Stromal cell of bone marrow (primary cell): ENCODE measurements around the gene CDK18.
"Not testable (repeated sequence)": the region's sequence is repeated elsewhere in the genome, so short reads cannot be mapped to it uniquely, and the experiment has no call there.

Experiments
- DNase-seq: peaks from one replicate; pipeline ENCODE4 v3.0.0-alpha.2; 2012; ENCODE audit warnings: low read depth

The CDK18 gene

DNA sequence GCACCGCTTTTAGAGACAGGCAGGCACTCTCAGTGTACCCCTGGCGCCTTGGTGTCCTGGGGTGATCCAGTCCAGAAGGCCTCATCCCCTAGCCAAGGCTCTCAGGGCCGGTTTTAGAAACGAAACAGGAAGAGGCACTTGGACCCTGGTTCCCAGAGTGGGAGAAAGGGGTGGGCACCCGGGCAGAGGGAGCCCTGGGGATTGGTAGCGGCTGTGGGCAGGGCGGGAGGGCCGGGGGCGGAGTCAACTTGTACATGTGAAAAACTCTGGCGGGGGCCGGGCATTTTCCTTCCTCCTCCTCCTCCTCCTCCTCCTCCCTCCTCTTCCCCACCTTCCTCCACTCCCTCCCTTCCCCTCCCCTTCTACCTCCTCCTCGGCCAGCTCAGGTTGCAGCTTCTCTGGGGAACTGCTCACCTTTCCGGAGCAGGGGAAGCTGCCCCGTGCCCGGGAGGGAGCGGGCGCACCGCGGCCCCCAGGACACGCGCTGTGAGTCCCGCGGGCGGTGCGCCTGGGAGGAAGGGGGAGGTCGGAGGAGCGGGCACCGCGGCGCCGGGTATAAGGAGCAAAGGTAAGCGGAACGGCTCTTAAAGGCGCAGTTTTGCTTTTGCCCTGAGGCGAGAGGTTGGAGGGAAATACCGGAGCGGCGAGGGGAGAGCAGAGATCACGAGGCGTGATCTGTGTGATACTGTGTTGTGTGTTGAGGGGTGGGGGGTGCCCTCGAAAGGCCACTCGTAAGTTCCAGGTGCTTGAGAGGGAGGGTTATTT lies at the start of gene CDK18:
TSS of gene CDK18 (plus strand) at position 359 of the 765 bp plus-strand sequence. CDS start 18,499 bp downstream, outside the sequence.
- DNase-seq = no peak

DNA sequence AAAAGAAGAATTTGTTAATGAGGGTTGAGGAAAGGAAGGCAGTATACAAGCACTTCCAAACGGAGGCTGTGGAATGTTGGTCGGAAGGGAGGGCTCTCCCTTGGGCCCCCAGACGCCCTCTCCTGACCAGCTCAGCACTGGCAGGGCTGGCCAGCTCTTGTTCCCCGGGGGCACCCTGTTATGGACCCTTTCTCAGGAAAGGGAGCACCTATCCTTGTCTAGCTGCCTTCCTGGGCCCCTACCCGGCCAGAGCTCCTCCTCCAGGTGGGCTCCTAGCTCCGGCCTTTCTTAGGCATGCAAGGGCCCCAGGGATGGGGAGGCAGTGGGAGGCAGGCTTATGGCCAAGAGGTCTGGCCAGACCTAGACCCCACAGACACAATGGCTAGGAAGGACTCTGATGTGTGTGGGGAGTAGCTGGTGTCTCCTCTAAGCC lies 49.5 kb upstream of the CDK18 start:
- DNase-seq = no peak

DNA sequence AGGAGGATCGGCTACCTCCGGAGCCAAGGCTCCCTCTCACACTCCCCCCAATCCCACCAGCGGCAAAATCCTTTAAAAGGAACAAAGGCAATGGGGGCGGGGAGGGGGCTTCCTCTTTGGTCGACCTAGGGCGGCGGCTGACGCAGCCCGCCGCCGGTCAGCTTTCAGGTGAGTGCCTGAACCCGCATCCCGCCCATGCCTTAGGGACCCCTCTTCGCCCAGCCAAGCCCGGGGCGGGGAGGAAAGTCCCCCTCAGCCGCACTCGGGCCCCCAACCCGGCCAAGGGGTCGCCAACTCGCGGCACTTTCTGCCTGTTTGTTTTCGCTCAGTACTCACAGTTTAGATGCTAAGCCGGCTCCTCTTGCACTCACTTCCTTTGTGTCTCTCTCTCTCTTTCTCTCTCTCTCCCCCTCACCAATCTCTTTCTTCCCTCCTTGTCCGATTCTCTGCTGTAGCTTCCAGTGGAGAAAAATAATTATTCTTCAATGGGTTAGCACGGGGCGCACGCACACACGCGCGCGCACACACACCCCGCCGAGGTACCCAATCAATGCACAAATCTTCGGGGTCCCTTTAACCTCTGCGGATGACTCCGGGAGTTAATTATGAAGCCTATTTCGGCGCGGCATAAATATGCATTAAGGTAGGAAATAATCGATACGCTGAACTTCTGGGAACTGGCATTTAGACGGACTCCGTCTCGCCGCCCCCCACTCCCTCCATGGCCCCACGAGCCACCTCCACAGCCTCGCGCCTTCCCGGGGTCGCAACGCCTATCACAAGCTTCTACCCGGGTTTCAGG lies 48.7 kb upstream of the CDK18 start, which contains the start of gene BLACAT1:
TSS of gene BLACAT1 (minus strand) at position 465 of the 802 bp plus-strand sequence.
- no peak for DNase-seq

DNA sequence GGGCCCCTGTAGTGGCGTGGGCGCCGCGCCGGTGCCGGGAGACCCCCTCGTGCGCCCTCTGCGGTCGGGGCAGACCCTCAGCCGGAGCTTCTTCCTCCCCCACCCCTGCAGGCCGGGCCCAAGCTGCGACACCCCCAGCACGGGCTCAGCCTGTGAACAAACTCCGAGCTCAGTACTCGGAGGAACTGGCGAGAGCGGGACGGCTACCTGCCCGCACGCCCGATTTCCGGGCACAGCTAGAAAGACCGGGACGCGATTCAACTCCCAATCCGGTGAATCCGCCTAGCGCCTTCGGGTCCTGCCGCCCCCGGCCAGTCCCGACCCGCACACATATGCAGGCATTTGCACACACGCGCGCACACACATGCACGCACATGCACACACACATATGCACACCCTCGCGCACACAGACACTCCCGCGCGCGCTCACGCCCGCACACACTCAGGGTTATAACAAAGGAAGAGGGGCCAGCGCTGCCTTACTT lies 48.0 kb upstream of the CDK18 start:
- no peak for DNase-seq

DNA sequence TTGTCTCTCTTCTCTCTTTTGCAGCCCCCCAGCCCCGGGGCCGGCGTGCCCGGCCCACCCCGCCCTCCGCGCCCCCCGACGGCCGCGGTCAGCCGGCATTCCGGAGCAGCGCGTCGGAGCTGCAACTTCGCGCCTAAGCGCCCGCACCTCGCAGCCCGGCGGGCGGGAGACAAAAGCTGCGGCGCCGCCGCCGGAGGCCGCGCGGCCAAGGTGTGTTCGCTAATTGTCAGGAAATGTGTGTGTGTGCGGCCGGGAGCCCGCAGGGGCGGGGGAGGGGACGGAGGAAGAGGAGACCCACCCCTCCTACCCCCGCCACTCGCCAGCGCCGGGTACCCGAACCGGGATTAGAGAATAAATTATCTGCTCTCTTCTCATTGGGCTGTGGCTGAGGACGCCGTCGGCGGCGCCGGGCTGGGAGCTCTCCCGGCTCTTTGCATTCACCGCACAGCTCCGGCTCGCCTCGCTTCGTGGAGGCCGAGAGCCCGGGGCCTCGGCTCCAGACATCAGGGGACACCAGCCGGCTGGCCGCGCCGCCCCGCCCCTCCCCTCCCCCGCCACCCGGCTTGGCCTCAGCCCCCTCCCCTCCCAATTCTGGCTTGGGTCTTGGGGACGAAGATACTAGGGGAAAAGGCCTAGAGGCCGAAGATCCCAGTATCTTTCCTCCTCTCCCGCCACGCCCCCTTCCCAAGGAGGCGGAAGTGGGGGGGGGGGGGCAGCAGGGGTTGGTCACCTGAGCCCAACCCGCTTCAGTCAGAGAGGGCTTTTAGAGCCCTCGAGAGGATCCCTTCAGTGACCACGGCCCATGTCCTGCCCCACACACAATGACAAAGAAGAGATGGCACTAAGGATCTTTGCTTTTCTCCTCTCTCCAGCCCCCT lies 47.4 kb upstream of the CDK18 start:
- no peak for DNase-seq

DNA sequence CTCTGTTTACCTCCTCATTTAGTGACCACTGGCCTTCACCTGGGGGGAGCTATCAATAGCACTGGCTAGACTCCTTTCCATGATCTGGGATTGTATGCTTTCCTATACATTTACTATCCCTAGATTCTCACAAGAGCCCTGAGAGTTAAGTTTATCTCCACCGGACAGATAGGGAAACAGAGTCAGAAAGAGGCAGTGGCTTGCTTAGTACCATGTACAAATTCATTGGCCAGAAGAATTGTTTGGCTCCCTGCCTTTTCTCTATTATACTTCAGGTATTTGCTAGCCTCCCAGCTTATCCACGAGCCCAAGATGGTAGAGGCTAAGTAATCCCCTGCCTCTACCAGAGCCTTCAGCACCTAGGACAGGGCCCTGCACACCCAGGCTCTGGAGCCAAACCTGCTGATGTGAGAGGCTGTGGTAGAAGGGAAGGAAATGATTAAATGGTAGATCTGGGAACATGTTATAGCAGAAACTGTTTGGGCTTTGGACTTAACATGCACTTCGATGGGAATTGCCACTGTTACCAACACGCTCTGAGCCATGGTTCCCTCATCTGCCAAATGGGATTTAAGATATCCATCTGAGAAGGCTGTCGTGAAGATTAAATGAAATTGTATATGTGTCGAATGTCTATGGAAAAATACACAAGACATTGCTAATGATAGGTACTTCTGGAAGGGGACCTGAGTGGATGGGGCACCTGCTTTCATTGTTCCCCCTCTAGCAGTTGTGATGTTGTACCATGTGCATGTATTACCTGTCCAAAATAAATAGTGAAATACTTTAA lies 45.5 kb upstream of the CDK18 start:
- DNase-seq = peak; percentile 33

DNA sequence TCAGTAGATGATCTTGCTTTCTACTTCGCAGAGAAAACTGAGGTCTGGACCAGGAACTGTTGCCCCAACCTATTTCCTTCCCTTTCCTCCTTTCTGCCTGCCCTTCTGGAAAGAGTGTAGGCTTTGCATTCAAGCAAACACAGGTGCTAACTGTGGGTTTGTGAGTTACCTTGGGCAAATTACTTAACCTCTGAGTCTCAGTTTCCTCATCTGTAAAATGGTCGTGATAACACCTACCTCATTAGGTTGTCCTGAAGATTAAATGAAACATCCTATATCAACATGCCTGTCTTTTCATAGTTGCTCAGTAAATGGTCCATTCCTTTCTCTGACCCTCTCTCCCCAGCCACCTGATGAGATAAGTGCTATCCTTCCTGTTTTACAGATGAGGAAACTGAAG lies 39.1 kb upstream of the CDK18 start:
- DNase-seq = no peak

DNA sequence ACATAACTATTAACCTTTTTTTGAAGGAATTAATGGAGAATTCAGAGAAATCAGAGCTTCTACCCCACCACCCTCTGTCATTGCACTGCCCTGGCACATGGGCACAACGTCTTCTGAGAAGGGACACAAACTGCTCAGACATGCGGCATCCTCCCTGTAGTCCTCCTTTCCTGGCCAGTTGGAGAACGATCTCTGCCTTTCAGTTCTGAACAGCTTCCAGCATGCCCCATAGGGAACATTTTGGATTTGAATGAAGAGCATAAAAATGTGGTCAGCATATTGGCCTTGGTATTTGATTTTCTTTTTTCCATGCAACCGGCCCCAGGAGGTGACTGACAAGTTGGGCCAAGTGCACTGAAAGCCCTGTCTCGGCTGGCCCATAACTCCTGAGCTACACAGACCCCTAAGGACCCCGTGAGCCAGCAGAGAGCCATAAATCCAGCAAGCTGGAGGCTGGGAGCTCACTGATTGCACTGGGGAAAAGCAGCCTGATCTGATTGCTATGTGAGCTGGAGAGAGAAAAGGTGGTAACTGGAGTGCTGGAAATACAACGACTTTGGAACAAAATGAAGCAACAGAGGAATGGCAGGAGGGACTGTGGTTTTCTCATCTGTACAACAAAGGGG lies 37.8 kb upstream of the CDK18 start:
- DNase-seq = no peak

DNA sequence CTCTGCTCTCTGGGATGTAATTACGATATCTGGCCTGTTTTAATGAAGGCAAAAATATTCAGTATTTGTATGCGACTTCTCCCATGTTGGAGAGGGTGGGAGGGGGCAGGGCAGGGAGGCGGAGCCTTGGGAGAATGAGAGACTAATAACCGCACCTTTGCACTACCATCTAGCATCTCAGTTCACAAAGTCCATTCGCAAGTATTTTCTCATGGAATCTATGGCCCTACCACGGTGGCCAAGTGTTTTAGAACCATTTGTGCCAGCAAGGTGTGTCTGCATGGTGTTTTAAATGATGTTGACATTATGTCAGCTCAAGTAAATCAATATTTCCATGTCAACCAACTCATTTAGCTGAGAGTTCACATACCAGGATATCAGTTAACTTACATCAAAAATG lies 34.3 kb upstream of the CDK18 start:
- no peak for DNase-seq

DNA sequence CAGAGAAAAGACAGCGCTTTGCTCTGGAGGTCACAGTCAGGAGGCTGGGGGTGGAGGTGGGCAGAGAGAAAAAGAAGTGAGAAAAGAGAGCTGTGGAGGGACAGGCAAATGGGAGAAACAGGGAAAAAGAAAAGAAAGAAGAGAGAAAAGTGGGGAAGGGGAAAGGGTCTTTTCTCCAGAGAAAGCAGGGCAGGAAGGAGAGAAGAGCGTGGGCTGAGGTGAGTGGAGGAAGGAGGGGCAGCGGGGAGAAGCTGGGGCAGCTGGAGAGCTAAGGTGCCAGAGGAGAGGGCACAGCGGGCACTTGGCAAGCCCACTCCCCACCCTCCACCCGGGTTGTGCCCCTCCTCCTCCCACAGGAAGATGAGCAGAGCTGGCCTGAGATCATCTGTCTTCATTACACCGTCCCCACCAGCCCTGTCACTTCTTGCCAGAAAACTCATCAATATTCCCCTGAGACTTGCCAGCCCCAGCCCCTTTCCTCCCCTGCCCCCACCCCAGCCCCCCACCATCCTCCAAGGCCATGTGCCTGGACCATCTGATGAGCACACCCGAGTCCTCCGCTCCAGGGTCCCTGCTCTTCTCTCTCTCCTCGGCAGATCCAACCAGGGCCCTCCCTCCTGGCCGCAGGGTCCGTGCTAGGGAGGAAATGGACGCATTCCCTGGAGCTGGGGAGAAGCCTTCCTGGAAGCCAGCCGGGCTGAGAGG lies 31.6 kb upstream of the CDK18 start:
- DNase-seq = no peak

DNA sequence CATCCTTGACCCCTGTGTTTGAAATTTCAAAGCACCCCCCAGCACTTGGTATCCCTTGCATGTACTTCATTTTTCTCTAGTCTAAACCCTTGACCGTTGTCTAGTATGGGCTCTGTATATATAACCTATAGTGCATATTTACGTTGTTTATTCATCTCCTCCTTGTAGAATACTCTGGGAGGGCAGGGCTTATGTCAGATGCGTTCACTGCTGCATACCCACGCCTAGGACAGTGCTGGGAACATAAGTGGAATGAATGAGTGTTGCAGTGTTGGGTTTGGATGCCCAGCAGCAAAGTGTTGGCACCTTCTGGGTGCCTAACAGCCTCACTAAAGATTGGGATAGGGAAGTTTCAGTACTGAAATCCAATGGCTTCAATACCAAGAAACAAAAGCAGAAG lies 31.0 kb upstream of the CDK18 start:
- DNase-seq = no peak

DNA sequence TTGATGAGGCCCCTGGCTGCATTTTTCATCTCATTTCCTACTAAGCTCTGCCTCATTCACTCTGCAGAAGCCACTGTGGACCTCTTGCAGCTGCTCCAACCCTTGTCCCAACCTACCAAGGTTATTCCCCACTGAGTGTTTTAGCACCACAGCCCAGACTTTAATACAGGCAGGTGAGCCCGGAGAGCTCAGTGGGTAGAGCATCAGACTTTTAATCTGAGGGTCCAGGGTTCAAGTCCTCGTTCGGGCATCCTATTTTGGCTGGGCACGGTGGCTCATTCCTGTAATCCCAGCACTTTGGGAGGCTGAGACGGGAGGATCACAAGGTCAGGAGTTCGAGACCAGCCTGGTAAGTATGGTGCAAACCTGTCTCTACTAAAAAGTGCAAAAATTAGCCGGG lies 30.5 kb upstream of the CDK18 start:
- no peak for DNase-seq

DNA sequence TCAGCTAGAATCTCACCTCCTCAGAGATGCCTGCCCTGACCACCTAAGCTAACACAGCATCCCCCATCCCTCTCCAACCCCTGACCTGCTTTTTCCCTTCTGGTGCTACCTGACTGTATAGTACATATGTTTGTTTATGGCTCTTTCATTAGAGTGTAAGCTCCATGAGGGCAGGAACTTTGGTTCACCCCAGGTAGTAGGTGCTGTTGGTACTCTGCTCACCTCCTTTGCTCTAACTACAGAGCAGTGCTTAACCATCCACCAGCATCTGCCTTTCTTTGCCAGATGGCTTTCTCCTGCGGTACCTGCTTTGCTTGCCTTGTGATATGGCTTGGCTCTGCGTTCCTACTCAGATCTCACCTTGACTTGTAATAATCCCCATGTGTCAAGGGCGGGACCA lies 29.9 kb upstream of the CDK18 start:
- DNase-seq = no peak

DNA sequence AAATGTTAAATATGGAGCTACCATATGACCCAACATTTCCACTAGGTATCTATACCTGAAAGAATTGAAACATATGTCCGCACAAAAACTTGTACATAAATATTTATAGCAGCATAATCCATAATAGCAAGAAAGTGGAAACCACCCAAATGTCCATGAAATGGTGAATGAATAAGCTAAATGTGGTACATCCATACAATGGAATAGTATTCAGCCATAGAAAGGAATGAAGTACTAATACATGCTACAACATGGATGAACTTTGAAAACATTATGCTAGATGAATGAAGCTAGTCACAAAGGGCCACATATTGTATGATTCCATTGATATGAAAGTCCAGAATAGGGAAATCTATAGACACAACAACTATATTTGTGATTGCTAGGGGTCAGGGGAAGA lies 28.6 kb upstream of the CDK18 start:
- no peak for DNase-seq

DNA sequence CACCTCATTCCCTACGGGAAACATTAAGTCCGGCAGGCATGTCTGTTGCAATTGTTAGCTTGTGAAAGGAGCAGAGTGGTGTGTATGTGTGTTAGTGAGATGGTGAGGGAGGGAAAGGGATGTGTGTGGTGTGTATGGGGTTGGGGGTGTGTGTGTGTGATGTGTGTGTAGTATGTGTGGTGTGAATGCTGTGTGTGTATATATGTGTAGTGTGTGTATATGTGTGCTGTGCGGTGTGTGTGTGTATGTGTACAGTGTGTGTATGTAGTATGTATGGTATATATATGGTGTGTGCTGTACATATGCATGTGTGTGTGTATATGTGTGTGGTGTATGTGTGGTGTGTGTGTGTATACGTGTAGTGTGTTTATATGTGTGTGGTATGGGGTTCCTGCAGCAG lies 27.8 kb upstream of the CDK18 start:
- DNase-seq = no peak

DNA sequence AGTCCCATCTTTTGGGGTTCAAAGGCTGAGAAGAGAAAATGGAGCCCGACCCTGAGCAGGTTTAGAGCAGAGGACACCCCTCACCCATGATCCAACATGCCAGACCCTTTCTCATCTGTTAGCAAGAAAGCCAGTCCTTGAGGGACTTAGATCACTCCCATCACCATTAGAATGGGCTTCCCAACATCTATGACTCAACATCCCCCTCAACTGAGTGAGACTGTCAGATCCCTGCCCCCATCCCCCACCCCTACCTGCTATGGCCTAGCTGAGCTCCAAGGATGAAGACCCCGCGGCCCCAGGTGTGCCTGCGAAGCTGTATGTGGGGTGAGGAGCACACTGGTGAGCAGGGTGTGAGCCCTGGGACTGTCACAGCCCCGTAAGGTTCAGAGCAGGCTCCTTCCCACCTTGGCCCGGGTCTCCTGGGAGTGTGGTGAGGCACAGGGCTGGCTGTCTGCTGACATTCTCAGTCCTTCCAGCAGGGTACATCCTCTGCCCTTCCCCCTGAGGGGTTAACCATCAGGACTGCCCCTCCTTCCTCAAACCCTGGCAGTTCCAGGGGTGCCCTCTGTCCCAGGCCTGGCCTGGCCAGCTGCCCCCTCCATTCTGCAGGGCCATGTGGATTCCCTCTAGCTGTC lies 27.2 kb upstream of the CDK18 start:
- DNase-seq = no peak

DNA sequence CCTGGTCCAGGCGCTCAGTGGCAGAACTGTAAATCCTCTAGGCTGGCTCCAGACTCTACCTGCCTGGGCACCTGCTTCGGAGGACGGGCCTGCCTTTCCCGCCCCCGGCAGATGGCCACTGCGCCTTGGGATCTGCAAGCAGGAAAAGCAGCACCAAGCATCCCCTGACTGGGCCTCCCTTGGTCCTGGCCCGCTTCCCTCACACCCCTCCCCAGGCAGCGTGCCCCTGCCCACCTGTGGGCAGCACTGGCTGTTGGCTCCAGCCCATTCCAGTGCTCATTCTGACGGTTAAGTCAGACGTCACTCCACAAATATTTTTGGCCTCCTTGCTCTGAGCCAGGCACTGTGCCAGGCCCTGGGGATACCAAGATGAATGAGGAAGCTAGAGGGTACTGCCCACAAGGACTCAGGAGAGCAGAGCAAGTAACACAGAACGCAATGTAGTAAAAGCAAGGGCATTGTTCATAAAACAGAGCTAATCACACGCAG lies 26.7 kb upstream of the CDK18 start:
- peak; percentile 44 for DNase-seq

DNA sequence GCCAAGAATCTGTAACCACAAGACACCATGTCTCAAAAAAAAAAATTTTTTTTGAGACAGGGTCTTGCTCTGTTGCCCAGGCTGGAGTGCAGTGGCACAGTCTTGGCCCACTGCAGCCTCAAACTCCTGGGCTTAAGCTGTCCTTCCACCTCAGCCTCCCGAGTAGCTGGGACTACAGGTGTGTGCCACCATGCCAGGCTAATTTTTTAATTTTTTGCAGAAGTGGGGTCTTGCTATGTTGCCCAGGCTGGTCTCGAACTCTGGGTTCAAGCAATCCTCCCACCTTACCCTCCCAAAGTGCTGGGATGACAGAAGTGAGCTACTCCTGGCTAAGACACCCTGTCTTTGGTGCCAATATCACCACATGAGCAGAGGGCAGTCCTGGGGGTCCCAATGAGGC lies 25.5 kb upstream of the CDK18 start:
- not testable (repeated sequence) for DNase-seq

DNA sequence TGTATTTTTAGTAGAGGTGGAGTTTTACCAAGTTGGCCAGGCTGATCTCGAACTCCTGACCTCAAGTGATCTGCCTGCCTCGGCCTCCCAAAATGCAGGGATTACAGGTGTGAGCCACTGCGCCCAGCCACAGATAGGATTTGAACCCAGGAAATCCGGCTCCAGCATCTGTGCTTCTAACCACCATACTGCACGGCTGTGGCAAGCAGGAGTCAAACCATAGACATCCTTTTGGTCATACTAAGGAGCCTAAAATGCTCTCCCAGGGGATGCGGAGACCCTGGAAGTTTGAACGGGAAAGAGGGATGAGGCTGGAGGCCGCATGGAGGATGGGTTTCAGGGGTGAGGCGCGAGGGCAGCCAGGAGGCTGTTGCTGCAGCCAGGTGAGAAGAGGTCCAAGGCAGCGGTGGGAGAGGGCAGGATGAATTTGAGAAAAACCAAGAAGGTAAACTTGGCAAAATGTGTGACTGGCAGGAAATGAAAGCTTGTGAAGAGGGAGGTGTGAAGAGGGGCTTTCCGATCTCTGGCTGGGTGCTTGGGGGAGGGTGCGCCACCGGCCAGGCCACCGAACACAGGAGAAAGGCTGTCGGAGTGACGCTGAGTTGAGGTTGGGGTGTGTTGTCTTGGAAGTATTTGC lies 24.0 kb upstream of the CDK18 start:
- no peak for DNase-seq
